ENCODE data around the gene DPM3.
"Not testable (repeated sequence)": the region's sequence is repeated elsewhere in the genome, so short reads cannot be mapped to it uniquely, and the experiment has no call there.

The DPM3 gene

DNA sequence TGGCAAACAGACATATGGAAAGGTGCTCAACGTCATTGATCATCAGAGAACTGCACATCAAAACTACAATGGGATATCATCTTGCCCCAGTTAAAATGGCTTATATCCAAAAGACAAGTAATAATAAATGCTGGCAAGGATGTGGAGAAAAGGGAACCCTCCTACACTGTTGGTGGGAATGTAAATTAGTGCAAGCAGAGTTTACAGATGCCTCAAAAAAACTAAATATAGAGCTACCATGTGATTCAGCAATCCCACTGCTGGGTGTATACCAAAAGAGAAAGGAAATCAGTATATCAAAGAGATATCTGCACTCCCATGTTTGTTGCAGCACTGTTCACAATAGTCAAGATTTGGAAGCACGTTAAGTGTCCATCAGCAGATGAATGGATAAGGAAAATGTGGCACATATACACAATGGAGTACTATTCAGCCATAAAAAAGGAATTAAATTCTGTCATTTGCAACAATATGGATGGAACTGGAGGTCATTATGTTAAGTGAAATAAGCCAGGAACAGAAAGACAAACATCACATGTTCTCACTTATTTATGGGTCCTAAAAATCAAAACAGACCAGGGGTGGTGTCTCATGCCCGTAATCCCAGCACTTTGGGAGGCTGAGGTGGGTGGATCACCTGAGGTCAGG lies 15.8 kb upstream of the DPM3 start:
- DNase-seq, result not testable (repeated sequence)

DNA sequence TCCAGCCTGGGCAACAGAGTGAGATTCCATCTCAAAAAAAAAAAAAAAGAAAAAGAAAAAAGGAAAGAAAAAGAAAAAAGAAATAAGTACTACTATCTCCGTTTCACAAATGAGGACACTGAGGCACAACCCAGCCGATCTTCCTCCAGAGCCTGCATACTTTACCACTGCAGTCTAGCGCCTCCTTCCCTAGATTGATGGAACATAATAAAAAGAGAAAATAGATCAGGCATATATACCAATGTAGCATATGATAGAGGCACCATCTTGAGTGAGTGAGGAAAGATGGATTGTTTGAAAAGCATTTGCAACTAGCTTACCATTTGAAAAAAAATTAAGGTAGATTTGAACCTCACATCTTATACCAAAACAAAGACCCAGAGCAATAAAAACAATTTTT lies 5.2 kb upstream of the DPM3 start:
- no peak for DNase-seq

DNA sequence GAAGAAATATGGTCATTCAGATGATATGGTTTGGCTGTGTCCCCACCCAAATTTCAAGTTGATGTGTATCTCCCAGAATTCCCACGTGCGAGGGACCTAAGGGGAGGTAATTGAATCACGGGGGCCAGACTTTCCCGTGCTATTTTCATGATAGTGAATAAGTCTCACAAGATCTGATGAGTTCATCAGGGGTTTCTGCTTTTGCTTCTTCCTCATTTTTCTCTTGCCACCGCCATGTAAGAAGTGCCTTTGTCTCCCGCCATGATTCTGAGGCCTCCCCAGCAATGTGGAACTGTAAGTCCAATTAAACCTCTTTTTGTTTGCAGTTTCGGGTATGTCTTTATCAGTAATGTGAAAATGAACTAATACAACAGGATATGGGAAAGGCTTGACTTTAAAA lies 1.4 kb upstream of the DPM3 start:
- no peak for DNase-seq

DNA sequence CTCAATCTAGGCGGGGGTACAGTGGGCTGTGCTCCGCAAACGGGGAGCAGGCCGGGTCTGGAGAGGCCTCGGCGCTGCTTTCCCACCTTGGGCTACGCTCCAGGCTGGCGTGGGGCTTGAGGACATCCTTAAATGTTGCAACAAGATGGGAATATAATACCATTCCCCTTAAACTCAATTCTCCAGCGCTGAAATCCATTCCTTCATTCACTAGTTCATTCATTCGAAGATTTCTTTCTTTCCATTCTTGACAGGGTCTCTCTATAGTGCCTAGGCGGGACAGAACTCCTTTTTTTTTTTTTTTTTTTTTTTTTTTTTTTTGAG lies 261 bp upstream of the DPM3 start:
- no peak for DNase-seq

DNA sequence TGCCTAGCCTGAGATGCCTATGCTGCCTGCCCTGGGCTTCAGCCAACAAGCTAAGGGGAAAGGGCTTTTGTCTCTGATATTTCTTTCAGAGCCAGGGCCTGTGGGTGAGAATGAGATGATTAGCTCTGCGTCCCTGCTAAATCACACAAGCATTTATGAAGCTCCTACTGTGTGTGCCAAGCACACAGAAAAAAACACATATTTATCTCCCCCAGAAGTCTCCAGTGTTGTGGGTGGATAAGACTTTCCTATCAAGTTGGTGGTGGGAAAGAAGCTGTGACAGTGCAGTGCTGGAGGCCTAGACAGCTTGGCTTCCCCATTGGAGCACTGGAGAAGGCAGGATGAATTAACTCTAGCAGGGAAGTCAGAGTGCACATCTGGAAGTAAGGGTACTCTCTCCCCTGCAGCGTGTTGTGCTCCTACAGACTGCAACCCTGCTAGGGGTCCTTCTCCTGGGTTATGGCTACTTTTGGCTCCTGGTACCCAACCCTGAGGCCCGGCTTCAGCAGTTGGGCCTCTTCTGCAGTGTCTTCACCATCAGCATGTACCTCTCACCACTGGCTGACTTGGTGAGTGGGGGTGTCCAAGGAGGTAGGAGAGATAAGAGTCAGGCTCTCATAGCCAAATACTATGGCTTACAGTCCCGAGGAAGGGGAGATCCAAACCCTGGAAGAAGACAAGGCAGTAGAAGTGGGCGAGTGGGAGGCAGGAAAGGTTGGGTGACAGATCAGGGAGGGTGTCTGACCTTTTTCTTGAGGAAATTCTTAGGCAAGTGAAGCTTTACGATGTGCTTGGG lies 3.0 kb downstream of the DPM3 start:
- DNase-seq, result no peak

DNA sequence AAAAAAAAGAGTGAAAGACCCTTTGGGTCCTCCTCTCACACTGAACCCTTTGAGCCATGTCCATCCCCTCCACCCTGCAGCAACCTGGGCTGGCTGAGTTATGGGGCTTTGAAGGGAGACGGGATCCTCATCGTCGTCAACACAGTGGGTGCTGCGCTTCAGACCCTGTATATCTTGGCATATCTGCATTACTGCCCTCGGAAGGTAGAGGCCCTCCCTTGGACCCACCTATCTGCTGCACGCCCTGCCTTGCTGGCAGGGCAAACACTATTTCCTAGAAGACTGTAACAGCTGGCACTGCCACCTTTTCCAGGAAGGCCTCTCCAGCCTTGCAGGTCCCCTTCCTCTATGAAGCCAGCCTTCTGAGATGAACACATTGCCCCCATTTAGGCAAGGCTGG lies 3.6 kb downstream of the DPM3 start:
- peak; percentile 14 for DNase-seq

DNA sequence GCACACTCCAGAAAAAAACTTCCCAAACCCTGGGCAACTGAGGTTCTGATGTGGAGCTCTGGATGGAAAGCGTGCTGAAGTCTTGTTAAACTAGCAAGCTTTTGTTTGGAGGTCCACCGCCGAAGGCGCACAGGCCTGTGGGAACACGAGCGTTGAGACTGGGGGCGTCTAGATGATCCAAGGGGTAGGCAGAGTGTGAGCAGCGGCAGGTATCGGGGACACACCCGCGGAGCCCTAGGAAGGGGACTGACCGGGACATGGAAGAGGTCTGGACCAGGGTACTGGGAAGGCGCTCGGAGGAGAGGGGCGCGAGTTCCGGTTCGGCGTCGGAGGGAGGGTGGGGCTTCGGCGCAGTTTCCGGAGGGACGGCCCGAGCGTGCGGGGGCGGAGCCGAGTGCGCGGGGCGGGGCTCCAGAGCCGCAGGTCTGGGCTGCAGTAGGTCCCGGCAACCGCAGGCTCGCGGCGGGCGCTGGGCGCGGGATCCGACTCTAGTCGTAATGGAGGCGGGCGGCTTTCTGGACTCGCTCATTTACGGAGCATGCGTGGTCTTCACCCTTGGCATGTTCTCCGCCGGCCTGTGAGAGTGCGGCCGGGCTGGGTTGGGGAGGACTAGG lies 4.8 kb downstream of the DPM3 start, which contains the start of gene SLC50A1:
Gene SLC50A1 (plus strand): TSS at position 438 of the 614 bp plus-strand sequence. CDS start 60 bp downstream, at position 498.
- DNase-seq, result peak; percentile 93

DNA sequence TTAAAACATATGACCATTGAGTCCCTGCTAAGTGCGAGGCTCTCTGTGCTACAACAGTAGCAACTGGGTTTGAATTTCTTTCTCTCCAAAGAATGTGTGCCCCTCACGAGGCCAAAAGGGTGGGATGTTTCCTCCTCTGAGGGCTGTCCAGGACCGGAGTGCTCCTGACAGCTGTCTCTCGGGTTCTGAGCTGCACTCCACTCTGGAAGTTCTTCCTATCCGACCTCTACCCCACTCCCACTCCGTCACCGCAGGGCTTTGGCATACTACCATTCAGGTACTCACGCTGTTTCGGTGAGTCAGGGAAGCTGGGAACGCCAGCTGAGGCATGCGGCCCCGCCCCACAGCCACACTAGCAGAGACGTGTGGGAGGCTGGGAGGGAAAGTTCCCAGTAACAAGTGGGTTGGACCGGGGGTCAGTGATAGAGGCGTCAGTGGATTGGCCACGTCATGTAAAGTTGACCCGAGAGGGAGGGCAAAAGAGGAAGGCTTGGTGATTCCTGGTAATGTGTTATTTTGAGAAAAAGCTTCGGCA lies 5.4 kb downstream of the DPM3 start:
- peak; percentile 56 for DNase-seq

DNA sequence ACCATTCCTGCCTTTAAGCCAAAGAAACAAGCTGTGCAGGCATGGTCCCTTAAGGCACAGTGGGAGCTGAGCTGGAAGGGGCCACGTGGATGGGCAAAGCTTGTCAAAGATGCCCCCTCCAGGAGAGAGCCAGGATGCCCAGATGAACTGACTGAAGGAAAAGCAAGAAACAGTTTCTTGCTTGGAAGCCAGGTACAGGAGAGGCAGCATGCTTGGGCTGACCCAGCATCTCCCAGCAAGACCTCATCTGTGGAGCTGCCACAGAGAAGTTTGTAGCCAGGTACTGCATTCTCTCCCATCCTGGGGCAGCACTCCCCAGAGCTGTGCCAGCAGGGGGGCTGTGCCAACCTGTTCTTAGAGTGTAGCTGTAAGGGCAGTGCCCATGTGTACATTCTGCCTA lies 6.0 kb downstream of the DPM3 start:
- no peak for DNase-seq

DNA sequence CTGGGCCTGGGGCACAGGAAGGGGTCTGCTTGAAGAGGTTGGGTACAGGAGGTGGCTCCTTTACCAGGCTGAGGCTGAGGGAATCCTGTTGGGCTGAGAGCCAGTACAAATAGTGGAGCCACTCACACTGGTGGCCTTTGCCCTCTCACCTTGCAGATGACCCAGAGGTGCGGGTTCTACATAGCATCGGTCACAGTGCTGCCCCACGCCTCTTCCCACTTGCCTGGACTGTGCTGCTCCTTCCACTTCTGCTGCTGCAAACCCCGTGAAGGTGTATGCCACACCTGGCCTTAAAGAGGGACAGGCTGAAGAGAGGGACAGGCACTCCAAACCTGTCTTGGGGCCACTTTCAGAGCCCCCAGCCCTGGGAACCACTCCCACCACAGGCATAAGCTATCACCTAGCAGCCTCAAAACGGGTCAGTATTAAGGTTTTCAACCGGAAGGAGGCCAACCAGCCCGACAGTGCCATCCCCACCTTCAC lies 6.5 kb downstream of the DPM3 start:
- no peak for DNase-seq

DNA sequence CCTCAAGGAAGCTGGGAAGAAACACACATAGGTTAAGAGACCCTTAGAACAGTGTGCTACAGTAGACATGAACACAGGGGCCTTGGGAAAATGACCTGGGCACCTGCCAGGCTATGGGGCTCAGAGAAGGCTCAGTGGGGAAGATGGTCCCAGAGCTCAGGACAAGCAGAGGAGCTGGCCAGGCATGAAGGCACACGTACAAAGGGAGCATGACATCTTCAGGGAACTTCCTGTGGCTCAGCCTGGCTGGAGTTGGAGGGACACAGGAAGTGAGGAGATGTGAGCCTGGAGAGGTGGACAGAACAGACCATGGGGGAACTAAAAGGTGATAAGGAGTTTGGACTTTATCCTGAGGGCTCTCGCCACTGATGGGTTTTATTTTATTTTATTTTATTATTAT lies 8.5 kb downstream of the DPM3 start:
- DNase-seq, result no peak

DNA sequence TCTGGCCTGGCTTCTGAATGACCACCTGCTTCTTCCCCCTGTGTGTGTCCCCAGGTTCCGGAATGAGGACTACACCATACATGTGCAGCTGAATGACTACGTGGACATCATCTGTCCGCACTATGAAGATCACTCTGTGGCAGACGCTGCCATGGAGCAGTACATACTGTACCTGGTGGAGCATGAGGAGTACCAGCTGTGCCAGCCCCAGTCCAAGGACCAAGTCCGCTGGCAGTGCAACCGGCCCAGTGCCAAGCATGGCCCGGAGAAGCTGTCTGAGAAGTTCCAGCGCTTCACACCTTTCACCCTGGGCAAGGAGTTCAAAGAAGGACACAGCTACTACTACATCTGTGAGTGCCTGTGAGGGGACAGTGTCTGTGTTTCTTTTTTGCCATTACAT lies 9.0 kb downstream of the DPM3 start:
- no peak for DNase-seq

DNA sequence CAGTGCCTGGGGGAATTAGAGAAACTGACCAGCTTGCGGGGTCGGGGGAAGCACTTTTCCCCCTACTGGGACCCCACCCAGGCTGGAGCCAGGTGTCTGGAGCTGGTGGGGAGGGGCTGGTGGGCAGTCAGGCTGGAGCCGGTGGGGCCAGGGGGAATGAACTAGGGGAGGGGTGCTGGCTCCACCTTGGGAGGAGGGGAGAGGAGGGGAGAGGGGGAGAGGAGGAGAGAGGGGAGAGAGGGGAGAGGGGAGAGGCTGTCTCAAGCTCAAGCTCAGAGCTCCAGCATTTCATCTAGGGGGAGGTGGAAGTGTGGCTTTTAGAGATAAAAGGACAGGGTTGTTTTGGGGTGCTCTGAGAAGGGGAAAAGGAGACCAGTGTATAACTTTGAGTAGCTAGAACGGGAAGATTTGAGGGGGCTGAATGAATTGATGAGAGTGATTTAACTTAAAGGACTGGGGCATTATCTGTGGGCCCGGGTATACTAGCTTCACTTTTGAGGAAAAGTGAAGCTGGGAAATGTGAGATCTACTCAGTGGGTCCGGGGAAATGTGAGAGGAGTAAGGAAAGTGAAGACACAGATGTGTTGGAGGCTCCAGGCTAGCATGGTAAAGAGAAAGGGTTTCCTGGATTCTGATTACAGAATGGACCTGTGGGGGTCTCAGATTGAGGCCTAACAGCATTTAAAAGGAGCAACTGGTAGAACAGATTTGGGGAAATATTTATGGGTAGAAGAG lies 9.9 kb downstream of the DPM3 start:
- DNase-seq, result no peak

DNA sequence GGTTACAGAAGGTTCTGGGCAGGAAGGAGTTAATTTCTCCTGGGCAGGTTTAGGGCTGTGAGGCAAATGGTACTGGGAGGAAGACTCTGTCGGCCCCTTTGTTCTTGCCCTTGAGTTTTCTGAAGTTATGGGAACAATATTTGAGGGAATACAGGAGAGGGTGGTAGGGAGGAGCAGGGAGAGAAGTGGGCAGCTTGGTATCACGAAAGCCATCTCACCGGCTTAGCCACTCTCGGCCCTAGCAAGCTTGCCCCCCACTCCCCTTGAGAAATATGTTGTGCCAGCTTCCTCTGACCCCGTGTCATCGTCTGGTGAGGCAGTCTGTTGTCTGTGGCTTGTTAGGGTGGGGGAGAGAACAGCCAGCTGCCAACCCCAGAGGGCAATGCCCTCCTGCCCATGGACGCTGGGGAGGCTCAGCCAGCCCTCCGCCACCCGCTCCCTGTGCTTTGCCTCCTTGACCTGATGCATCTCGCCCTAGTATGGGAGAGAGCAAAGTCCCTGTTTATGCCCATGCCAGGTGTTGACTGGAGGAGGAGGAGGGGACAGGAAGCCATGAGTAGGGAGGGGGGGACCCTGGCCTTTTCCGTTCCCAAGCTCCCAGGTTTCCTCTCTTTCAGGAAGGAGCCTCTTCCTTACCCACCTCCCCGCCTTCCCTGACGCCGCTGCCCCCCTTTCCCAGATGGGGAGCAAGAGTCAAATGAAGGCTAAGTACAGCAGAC lies 11.4 kb downstream of the DPM3 start:
- DNase-seq, result peak; percentile 25

DNA sequence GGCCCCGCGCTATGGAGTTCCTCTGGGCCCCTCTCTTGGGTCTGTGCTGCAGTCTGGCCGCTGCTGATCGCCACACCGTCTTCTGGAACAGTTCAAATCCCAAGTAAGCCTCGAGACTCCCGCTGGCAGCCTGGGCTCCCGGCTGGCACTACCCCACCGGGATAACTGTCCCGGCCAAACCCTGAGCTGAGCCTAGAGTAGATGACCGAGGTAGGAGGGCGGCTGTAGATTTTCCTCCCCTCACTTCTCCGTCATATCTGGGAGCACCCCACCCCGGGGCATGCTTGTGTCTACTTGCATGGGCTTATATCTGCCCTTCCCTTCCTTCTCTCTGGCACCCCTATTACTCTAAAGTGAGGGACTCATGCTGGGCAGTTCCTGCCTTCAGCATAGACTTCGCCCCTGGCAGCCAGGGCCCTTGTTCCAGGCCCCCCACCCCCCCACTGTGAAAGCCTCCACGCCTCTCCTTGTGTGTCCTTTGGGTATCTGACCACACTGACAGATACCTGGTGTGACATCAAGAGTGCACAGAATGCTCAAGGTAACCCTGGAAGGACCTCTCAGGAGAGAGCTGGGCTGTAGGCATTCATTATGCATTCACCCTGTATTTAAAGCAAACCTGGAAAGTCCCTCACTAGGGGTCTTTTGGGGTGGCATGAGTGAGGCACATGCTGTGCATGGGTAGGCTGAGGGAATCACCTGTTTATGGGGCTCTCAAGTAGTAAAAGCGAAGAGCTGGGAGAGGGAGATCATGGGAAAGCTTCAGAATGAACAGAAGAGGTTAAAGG lies 12.2 kb downstream of the DPM3 start:
- DNase-seq, result no peak

DNA sequence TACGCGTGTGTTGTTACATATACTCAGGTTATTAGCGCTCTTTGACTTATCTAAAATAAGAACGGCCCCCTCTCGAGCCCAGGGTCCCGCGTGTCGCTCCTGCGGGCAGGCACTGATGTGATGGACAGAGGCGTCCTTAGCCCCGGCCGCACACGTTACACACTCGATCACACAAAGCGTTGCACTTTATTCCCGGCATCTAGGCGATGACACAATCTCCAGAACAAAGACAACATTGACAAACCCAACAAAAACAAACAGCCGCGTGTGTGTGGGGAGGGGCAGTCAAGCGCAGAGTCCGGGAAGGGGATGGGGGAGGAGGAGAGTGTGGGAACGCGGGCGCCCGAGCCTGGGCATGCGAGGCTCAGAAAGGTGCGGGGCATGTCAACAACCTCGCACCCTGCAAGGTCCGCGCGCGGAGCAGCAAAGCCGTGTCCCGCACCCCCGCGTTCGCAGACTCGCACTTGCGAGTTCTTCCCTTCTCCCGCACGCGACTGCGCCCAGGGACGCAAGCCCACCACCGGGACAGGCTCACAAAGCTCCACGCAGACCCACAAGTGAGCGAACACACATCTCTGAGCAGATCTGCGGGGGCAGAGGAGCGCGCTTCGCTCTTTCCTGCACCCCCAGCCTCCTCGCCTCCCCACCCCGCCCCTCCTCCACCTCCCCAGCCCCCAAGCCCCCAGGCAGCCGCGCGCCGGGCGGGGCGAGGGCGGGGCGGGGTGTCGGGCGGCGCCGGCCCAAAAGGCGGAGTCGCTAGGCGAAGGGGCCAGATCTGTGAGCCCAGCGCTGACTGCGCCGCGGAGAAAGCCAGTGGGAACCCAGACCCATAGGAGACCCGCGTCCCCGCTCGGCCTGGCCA lies 13.0 kb downstream of the DPM3 start, which contains the start of gene EFNA1:
Gene EFNA1 (plus strand): TSS at position 772 of the 862 bp plus-strand sequence. CDS start 102 bp downstream, outside the sequence.
- DNase-seq, result peak; percentile 47

DNA sequence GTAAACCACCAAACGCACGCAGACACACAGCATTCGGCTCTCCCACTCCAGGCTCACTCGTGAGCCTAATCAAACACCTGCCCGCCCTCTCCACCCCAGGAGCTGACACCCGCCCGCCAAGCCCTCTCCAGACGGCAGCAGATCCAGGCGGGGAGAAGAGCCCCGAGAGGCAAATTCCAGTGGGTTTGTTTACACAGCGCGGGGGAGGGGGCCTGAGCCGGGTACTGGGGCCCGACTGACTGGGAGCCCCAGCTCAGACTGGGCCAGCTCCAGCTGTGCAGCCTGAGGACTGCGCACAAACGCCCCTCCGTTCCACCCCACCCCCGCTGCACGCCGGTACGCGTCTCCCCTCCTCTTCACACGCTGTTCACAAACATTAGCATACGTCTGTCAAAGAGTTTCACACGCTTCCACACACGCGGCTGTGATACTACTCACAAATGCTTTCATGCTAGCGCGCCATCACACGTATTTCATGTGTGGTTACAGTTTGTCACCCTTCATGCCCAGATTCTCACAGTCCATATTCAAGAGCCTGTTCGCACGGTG lies 13.7 kb downstream of the DPM3 start:
- peak; percentile 45 for DNase-seq

DNA sequence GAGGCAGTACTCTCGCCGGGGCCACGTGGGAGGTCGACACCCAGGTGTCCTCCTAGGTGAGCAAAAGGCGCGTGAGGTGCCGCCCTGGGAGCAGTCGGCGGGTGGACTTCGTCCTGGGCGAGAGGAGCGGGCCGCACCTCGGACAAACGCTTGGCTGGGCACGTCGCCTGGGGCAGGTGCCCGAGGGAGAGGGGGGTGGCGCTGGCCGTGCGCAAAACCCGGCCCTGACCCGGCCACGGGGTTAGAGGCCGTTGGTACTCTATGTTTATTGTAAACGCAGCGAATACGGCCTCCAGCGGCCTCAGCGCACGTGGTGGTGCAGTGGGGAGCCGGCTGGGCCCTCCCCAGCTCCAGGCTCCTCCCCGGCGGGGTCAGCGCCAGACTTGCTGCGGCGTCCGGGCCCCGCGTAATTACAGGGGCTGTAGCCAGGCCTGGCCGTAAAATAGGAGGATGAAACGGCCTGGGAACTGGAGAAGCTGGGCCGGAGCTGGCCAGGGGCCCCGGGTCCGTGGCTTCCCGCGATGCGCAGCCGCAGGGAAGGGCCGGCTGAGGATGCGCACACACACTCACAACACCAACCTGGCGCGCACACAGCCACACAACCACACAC lies 14.3 kb downstream of the DPM3 start:
- no peak for DNase-seq

DNA sequence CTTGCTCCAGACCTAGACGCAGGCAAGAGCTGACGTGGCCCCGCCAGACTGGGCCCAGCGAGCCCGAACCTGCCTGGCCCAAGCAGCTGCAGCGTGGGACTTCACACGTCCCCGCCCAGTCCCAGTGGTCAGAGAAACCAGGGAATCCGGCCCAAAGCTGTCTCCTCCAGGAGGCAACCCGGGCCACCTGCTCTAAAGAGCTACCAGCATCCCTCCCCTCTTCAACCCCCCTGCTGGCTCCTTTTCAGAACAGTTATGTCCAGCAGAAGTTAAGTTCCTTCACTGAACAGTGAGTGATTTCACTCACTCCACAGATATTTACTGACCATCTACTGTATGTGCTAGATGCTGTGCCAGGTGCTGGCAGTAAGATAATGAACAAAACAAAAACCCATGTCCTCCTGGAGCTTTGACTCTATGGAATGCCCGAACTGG lies 14.8 kb downstream of the DPM3 start:
- no peak for DNase-seq

Data from CD4-positive, alpha-beta T cell treated with Interleukin-17A for 1 hour (primary cell).